HepG2 (cell line): Measurements from ENCODE around the gene TLR9. TPM values are rescaled to one million over a fixed set of nuclear protein-coding genes. Genes with fewer than 3 reads are reported as not detected.

ENCODE experiments used
- ATF5 ChIP-seq: sonication (generic); formaldehyde crosslinking; IDR thresholded peaks from 2 replicates; pipeline ENCODE4 v1.4.0; 2020; ENCODE audit warnings: mild to moderate bottlenecking, low read depth, missing genetic modification reagents
- CBX2 ChIP-seq, 2 experiments: fragments of 200-600 bp in 1 of 2; sonication (generic); formaldehyde crosslinking in 1 of 2; IDR thresholded peaks; 2 replicates each; pipeline versions ENCODE4 v1.7.0 to v1.8.1; 2018 to 2022; ENCODE audit warnings: low read depth in 2 of 2, low read length in 1 of 2, mild to moderate bottlenecking in 1 of 2, missing genetic modification reagents in 1 of 2
- CHCHD3 ChIP-seq: sonication (generic); formaldehyde crosslinking; IDR thresholded peaks from 2 replicates; pipeline ENCODE4 v1.8.0; 2022; ENCODE audit warnings: mild to moderate bottlenecking, missing genetic modification reagents, moderate library complexity
- DZIP1 ChIP-seq: sonication (generic); formaldehyde crosslinking; IDR thresholded peaks from 2 replicates; pipeline ENCODE4 v1.5.0; 2020; ENCODE audit warnings: mild to moderate bottlenecking, missing genetic modification reagents
- HOXA3 ChIP-seq: sonication (generic); formaldehyde crosslinking; IDR thresholded peaks from 2 replicates; pipeline ENCODE4 v1.5.0; 2020; ENCODE audit warnings: missing genetic modification reagents
- IRX3 ChIP-seq: sonication (generic); formaldehyde crosslinking; IDR thresholded peaks from 2 replicates; pipeline ENCODE4 v1.8.1; 2023; ENCODE audit warnings: mild to moderate bottlenecking, low read depth, missing genetic modification reagents, borderline replicate concordance
- KAT8 ChIP-seq: IDR thresholded peaks from 2 replicates; pipeline ENCODE4 v1.6.1; 2016; ENCODE audit warnings: missing genetic modification reagents, missing compliant biosample characterization
- KDM2A ChIP-seq: sonication (generic); formaldehyde crosslinking; IDR thresholded peaks from 2 replicates; pipeline ENCODE4 v1.4.0; 2020; ENCODE audit warnings: low read depth, missing genetic modification reagents, borderline replicate concordance
- NFIC ChIP-seq: IDR thresholded peaks from 2 replicates; pipeline ENCODE4 v1.6.1; 2012; ENCODE audit warnings: mild to moderate bottlenecking, low read length, inconsistent platforms
- PATZ1 ChIP-seq: sonication (generic); formaldehyde crosslinking; IDR thresholded peaks from 2 replicates; pipeline ENCODE4 v1.4.0; 2020; ENCODE audit warnings: missing genetic modification reagents
- PBX3 ChIP-seq: sonication (generic); formaldehyde crosslinking; IDR thresholded peaks from 2 replicates; pipeline ENCODE4 v1.8.1; 2023; ENCODE audit warnings: missing genetic modification reagents, inconsistent platforms, borderline replicate concordance
- RARA ChIP-seq: IDR thresholded peaks from 2 replicates; pipeline ENCODE4 v1.6.1; 2016; ENCODE audit warnings: missing genetic modification reagents, missing compliant biosample characterization
- REL ChIP-seq: sonication (generic); formaldehyde crosslinking; conservative IDR thresholded peaks from 2 replicates; pipeline ENCODE4 v1.8.0; 2022; ENCODE audit warnings: mild to moderate bottlenecking, missing genetic modification reagents, moderate library complexity
- TSC22D2 ChIP-seq: sonication (generic); formaldehyde crosslinking; IDR thresholded peaks from 2 replicates; pipeline ENCODE4 v1.5.1; 2020; ENCODE audit warnings: missing genetic modification reagents, mild to moderate bottlenecking, borderline replicate concordance
- ZBTB14 ChIP-seq: sonication (generic); formaldehyde crosslinking; IDR thresholded peaks from 2 replicates; pipeline ENCODE4 v1.4.0; 2020; ENCODE audit warnings: missing genetic modification reagents
- ZFP37 ChIP-seq: sonication (generic); formaldehyde crosslinking; IDR thresholded peaks from 2 replicates; pipeline ENCODE4 v1.4.0; 2020; ENCODE audit warnings: missing genetic modification reagents, borderline replicate concordance
- ZNF121 ChIP-seq: sonication (generic); formaldehyde crosslinking; IDR thresholded peaks from 2 replicates; pipeline ENCODE4 v1.5.0; 2020; ENCODE audit warnings: mild to moderate bottlenecking, missing genetic modification reagents
- ZNF256 ChIP-seq: sonication (generic); formaldehyde crosslinking; conservative IDR thresholded peaks from 2 replicates; pipeline ENCODE4 v1.4.0; 2020; ENCODE audit warnings: missing genetic modification reagents
- ZNF550 ChIP-seq: sonication (generic); formaldehyde crosslinking; IDR thresholded peaks from 2 replicates; pipeline ENCODE4 v1.4.0; 2020; ENCODE audit warnings: mild to moderate bottlenecking, missing genetic modification reagents, borderline replicate concordance
- polyA plus RNA-seq, 8 experiments: library from polyadenylated mRNA; depleted of rRNA in 3 of 8; stranded (reverse) in 7 of 8; unstranded in 1 of 8; fragments of >200 nt; fragmentation: Illumina TruSeq in 4 of 8; extraction: Trizol in 4 of 8; gene quantifications; 2 replicates each; pipeline versions ENCODE4 v1.2.1 to v1.2.3, GENCODE V29; 2011 to 2016; ENCODE audit warnings: low read depth in 4 of 8, missing spikeins in 1 of 8, mixed read lengths in 1 of 8; ENCODE audit not compliant: insufficient read depth in 1 of 8
- total RNA-seq, 5 experiments: library from RNA; depleted of rRNA; stranded (reverse); fragments of >200 nt; fragmentation: Illumina TruSeq; extraction: Trizol; gene quantifications; 2 replicates each; pipeline ENCODE4 v1.2.3, GENCODE V29; 2016; ENCODE audit warnings: low read depth in 1 of 5
- TF ChIP-seq, protein P1 (sequence below): IDR thresholded peaks from 2 replicates; pipeline ENCODE4 v1.6.1; 2016; ENCODE audit warnings: mild to moderate bottlenecking, missing biosample characterization, missing genetic modification reagents

TLR9 gene
- total and polyA plus RNA-seq, 2 of the 13 experiments (the other 11 are each of a cell fraction or from before 2014, with no cell fraction given): not detected

DNA sequence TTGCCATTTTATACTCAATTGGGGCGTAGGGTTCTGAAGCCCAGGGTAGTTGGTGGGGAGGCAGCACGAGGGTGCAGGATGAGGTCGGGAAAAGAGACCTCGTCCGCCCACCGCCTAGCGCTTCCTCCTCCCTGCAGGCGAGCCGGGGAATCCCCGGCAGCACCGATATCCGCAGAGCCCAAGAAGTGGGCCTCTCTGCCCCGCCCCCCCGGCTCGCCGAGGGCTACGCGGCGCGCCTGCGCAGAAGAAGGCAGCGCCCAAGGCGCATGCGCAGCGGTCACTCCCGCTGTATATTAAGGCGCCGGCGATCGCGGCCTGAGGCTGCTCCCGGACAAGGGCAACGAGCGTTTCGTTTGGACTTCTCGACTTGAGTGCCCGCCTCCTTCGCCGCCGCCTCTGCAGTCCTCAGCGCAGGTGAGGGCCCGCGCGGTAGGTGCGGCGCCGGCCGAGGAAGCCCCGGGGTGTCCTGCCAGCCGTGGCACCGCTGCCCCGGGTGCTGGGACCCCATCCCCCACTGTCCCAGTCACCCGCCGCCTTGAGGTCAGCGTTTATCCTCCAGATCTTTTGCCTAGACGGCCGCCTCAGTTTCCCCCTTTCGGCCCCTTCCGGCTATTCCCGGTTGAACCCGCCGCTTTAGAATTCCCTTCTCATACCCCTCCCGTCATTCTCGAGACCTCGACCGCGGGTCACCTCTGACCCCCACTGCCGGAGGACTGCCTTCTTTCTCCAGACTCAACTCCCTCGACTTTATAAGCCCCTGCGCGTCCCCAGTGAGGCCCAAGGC lies 27.4 kb downstream of the TLR9 start, which contains the start of gene ALAS1 (continued):
- TF ChIP-seq DZIP1 (CRISPR knock-in tag): 0 out of 2 replicates have a peak, but pooled peaks have one; percentile 56
- TF ChIP-seq ATF5 (CRISPR knock-in tag): 0 out of 2 replicates have a peak, but pooled peaks have one; percentile 67
- no peak for TF ChIP-seq NFIC
- TF ChIP-seq KDM2A (CRISPR knock-in tag): peak; percentile 91
- TF ChIP-seq TSC22D2: no peak
- no peak for TF ChIP-seq ZBTB14 (CRISPR knock-in tag)
- no peak for TF ChIP-seq RARA (CRISPR knock-in tag)
- peak; percentile 52; the same call in 1 of the 2 replicates for TF ChIP-seq KAT8
- TF ChIP-seq PATZ1: peak; percentile 83
- 0 out of 2 replicates have a peak, but pooled peaks have one; percentile 56 for TF ChIP-seq CHCHD3 (CRISPR knock-in tag)
- no peak for TF ChIP-seq ZNF256
- no peak for TF ChIP-seq IRX3
- no peak for TF ChIP-seq ZNF121
- TF ChIP-seq, protein P1, sequence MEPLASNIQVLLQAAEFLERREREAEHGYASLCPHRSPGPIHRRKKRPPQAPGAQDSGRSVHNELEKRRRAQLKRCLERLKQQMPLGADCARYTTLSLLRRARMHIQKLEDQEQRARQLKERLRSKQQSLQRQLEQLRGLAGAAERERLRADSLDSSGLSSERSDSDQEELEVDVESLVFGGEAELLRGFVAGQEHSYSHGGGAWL (CRISPR knock-in tag): peak; percentile 85
- no peak for TF ChIP-seq PBX3 (CRISPR knock-in tag)
- peak; percentile 59; the same call in 1 of the 2 replicates for TF ChIP-seq HOXA3
- no peak for TF ChIP-seq ZNF550 (CRISPR knock-in tag)
- TF ChIP-seq CBX2 (IDR thresholded peaks at IDR 0.05; ENCODE audit: low read depth, low read length): no peak
- no peak for TF ChIP-seq CBX2 (CRISPR knock-in tag; IDR thresholded peaks at IDR 0.05; ENCODE audit: low read depth)
- TF ChIP-seq REL (CRISPR knock-in tag): no peak
- 0 out of 2 replicates have a peak, but pooled peaks have one; percentile 31 for TF ChIP-seq ZFP37 (CRISPR knock-in tag)
